ENCODE data around the gene COPZ2. TPM values are rescaled to one million over a fixed set of nuclear protein-coding genes. Genes with fewer than 3 reads are reported as not detected.

COPZ2 gene
- 10.6 and 23.1 TPM in 2 replicates for total RNA-seq

DNA sequence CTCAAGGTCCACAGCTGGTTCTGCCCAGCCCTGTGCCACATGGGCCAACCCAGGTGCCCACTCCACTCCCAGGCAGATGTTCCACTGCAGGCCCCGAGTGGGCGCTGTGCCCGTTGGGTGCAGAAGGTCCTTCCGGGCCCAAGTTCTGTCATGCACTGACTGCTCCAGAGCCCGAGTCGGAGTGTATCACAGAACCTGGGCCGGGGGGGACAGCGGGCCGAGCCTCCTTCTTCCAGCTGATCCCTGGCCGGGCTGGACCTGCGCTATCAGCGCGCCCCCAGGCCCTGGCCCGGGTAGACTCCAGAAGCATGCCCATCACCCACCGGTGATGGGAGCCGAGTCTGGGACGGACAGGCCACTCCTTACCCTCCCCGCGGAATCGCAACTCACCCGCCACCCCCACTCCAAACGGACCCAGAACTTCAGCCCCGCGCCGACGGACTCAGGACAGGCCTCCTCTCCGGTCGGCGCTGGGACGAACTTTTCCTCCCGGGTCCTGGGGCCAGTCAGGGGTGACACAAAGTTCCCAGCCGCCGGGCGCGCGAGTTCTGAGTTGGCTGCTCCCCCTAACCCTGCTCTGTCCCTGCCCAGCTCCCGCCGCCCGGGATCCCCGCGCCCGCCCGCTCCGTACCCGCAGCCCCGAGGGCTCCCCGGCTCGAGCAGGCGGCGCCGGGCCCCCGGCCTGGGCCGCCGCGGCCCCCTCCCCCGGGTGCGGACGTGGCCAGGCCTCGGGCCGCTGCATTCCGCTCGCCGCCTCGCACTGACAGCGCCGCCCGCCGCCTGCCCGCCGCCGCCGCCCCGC lies at the start of gene COPZ2:
TSS of gene COPZ2 (minus strand) at position 762 of the 802 bp plus-strand sequence. CDS start at position 742, 20 bp downstream.

GRCh38 chr17:48047741-48048383 lies 10.3 kb upstream of the COPZ2 start, which contains the start of gene NFE2L1:
NFE2L1 (plus strand) TSS chr17:48048359; CDS start chr17:48051119, 2,760 bp downstream.

Other genes with a start within 250 kb of the COPZ2 start
- 5.2 and 18.1 TPM in 2 replicates for gene OSBPL7, start 216.0 kb downstream of the COPZ2 start, total RNA-seq
- gene MRPL10, start 206.3 kb downstream of the COPZ2 start, total RNA-seq = 51.2 and 95.3 TPM in 2 replicates
- 0.16 TPM in 1 of 2 replicates, not detected in the other for gene LRRC46, start 206.1 kb downstream of the COPZ2 start, total RNA-seq
- 23.6 and 46.4 TPM in 2 replicates for gene SCRN2, start 196.5 kb downstream of the COPZ2 start, total RNA-seq
- gene SP6, start 186.6 kb downstream of the COPZ2 start, total RNA-seq = 0.38 and 0.65 TPM in 2 replicates
- gene SP2, start 141.6 kb downstream of the COPZ2 start, total RNA-seq = 4.9 and 6.0 TPM in 2 replicates
- gene PNPO, start 96.2 kb downstream of the COPZ2 start, total RNA-seq = 23.1 and 33.1 TPM in 2 replicates
- gene PRR15L, start 79.9 kb downstream of the COPZ2 start, total RNA-seq = 1.3 TPM in 1 of 2 replicates, not detected in the other
- gene CDK5RAP3, start 66.7 kb downstream of the COPZ2 start, total RNA-seq = 63.2 and 66.2 TPM in 2 replicates
- gene NFE2L1, start 10.6 kb upstream of the COPZ2 start, total RNA-seq = 129 and 133 TPM in 2 replicates
- gene CBX1, start 63.7 kb upstream of the COPZ2 start, total RNA-seq = 25.2 and 53.6 TPM in 2 replicates
- gene SNX11, start 70.0 kb upstream of the COPZ2 start, total RNA-seq = 10.6 and 13.2 TPM in 2 replicates

Measured in mesangial cell (primary cell).